Activated CD4-positive, alpha-beta memory T cell treated with anti-CD3 and anti-CD28 coated beads for 36 hours (primary cell): Measurements from ENCODE around the gene C4orf50. TPM values are rescaled to one million over a fixed set of nuclear protein-coding genes. Genes with fewer than 3 reads are reported as not detected.

Source experiments
- CTCF ChIA-PET: fragments of 350-600 bp; sonication (Branson Sonifier 250); formaldehyde crosslinking; loops from one replicate; lab custom pipeline; 2021; ENCODE audit warnings: antibody characterized with exemption, inconsistent platforms; lab: Charles Lee
- POLR2A ChIA-PET: fragments of 350-600 bp; sonication (Branson Sonifier 250); formaldehyde crosslinking; loops from one replicate; lab custom pipeline; 2021; ENCODE audit warnings: antibody characterized with exemption; lab: Charles Lee
- DNase-seq: peaks from one replicate; pipeline ENCODE4 v3.0.0-alpha.2; 2020
- H3K27ac Mint-ChIP-seq: one replicate; pipeline ENCODE4 v1.8.0; 2021; ENCODE audit warnings: mixed read lengths
- H3K27me3 Mint-ChIP-seq: one replicate; pipeline ENCODE4 v1.8.0; 2021; ENCODE audit warnings: mixed read lengths
- H3K36me3 Mint-ChIP-seq: one replicate; pipeline ENCODE4 v1.8.0; 2021; ENCODE audit warnings: mixed read lengths
- H3K4me1 Mint-ChIP-seq: one replicate; pipeline ENCODE4 v1.8.0; 2021; ENCODE audit warnings: low read depth, mixed read lengths
- H3K4me3 Mint-ChIP-seq: one replicate; pipeline ENCODE4 v1.8.0; 2021; ENCODE audit warnings: mild to moderate bottlenecking, mixed read lengths
- H3K9me3 Mint-ChIP-seq: one replicate; pipeline ENCODE4 v1.8.0; 2021; ENCODE audit warnings: mixed read lengths
- intact Hi-C: fragments of 100-400 bp; cut with micrococcal nuclease; formaldehyde crosslinking; loops from one replicate; pipeline ENCODE4 v1.15.1; 2023
- total RNA-seq, 2 experiments: library from RNA; stranded (reverse); gene quantifications; one replicate each; pipeline ENCODE4 v1.2.3, GENCODE V29; 2021

The C4orf50 gene
- total RNA-seq, 2 experiments from 2014 or later = 0.07 to 0.10 TPM

GRCh38 chr4:5943561-5943960, 74.7 kb downstream of the C4orf50 start:
- no peak overlapping the region for H3K4me3 Mint-ChIP-seq
- no peak overlapping the region for H3K27ac Mint-ChIP-seq
- CTCF ChIA-PET = interaction anchor here (0.9 kb wide), 1 partner anchor 55 kb away, joined by 3 read pairs; no protein-coding TSS in a partner anchor
- H3K36me3 Mint-ChIP-seq = no peaks in the 10 kb centered on the region
- peaks cover 3% of the 10 kb centered on the region for H3K27me3 Mint-ChIP-seq
- no peak for DNase-seq
- peaks cover 9% of the 10 kb centered on the region for H3K9me3 Mint-ChIP-seq
- H3K4me1 Mint-ChIP-seq = peaks cover 5% of the 10 kb centered on the region
- POLR2A ChIA-PET = no interaction called here
- intact Hi-C loops = no loop called here

- Mint-ChIP-seq H3K27ac (no peak overlapping the region), H3K27me3 (peaks cover 2% of the 10 kb centered on the region), H3K36me3 (no peaks in the 10 kb centered on the region), H3K9me3 (peaks cover 9% of the 10 kb centered on the region), H3K4me3 (no peak overlapping the region), H3K4me1 (peaks cover 5% of the 10 kb centered on the region)
- intact Hi-C loops = no loop called here
- no peak for DNase-seq
- ChIA-PET CTCF (no interaction called here), POLR2A (no interaction called here)
These were observed 75.3 kb downstream of the C4orf50 start for GRCh38 chr4:5942947-5943346.

GRCh38 chr4:5941601-5942000, 76.6 kb downstream of the C4orf50 start:
- Mint-ChIP-seq H3K9me3 (peaks cover 4% of the 10 kb centered on the region), H3K36me3 (no peaks in the 10 kb centered on the region), H3K4me1 (peaks cover 5% of the 10 kb centered on the region), H3K4me3 (no peak overlapping the region), H3K27me3 (no peaks in the 10 kb centered on the region), H3K27ac (no peak overlapping the region)
- ChIA-PET CTCF (no interaction called here), POLR2A (no interaction called here)
- intact Hi-C loops = no loop called here
- no peak for DNase-seq

GRCh38 chr4:5940470-5941203, 77.6 kb downstream of the C4orf50 start:
- Mint-ChIP-seq H3K9me3 (peaks cover 2% of the 10 kb centered on the region), H3K4me1 (peaks cover 5% of the 10 kb centered on the region), H3K36me3 (no peaks in the 10 kb centered on the region), H3K4me3 (no peak overlapping the region), H3K27me3 (no peaks in the 10 kb centered on the region), H3K27ac (no peak overlapping the region)
- ChIA-PET CTCF (no interaction called here), POLR2A (no interaction called here)
- intact Hi-C loops = no loop called here
- no peak for DNase-seq

- ChIA-PET POLR2A (no interaction called here), CTCF (no interaction called here)
- Mint-ChIP-seq H3K27ac (no peak overlapping the region), H3K27me3 (peaks cover 7% of the 10 kb centered on the region), H3K4me3 (no peak overlapping the region), H3K36me3 (no peaks in the 10 kb centered on the region), H3K9me3 (no peaks in the 10 kb centered on the region), H3K4me1 (no peaks in the 10 kb centered on the region)
- intact Hi-C loops = no loop called here
- DNase-seq = no peak
These were observed 84.0 kb downstream of the C4orf50 start for GRCh38 chr4:5933996-5934831.

GRCh38 chr4:5933116-5933515, 85.1 kb downstream of the C4orf50 start:
- peaks cover 7% of the 10 kb centered on the region for H3K27me3 Mint-ChIP-seq
- CTCF ChIA-PET = interaction anchor here (0.9 kb wide), 1 partner anchor 65 kb away, joined by 4 read pairs; no protein-coding TSS in a partner anchor

GRCh38 chr4:5932035-5932568, 86.1 kb downstream of the C4orf50 start:
- intact Hi-C loops = no loop called here

More at GRCh38 chr4:5933116-5933515, 85.1 kb downstream of the C4orf50 start:
- intact Hi-C loops = no loop called here
- Mint-ChIP-seq H3K36me3 (no peaks in the 10 kb centered on the region), H3K27ac (no peak overlapping the region), H3K4me3 (no peak overlapping the region), H3K4me1 (no peaks in the 10 kb centered on the region), H3K9me3 (no peaks in the 10 kb centered on the region)
- no peak for DNase-seq
- POLR2A ChIA-PET = no interaction called here

GRCh38 chr4:5931526-5931925, 86.7 kb downstream of the C4orf50 start:
- POLR2A ChIA-PET = no interaction called here
- DNase-seq = no peak
- Mint-ChIP-seq H3K9me3 (no peaks in the 10 kb centered on the region), H3K27ac (no peak overlapping the region), H3K27me3 (peaks cover 7% of the 10 kb centered on the region), H3K4me1 (no peaks in the 10 kb centered on the region), H3K4me3 (no peak overlapping the region), H3K36me3 (no peaks in the 10 kb centered on the region)
- CTCF ChIA-PET = no interaction called here
- intact Hi-C loops = no loop called here

More at GRCh38 chr4:5932035-5932568, 86.1 kb downstream of the C4orf50 start:
- Mint-ChIP-seq H3K27ac (no peak overlapping the region), H3K9me3 (no peaks in the 10 kb centered on the region), H3K27me3 (peaks cover 7% of the 10 kb centered on the region), H3K4me1 (no peaks in the 10 kb centered on the region), H3K36me3 (no peaks in the 10 kb centered on the region), H3K4me3 (no peak overlapping the region)
- POLR2A ChIA-PET = no interaction called here
- no peak for DNase-seq
- CTCF ChIA-PET = no interaction called here

GRCh38 chr4:5930876-5931275, 87.4 kb downstream of the C4orf50 start:
- no peak for DNase-seq
- H3K36me3 Mint-ChIP-seq = no peaks in the 10 kb centered on the region
- intact Hi-C loops = no loop called here
- H3K27ac Mint-ChIP-seq = no peak overlapping the region
- peaks cover 7% of the 10 kb centered on the region for H3K27me3 Mint-ChIP-seq
- CTCF ChIA-PET = no interaction called here
- H3K9me3 Mint-ChIP-seq = no peaks in the 10 kb centered on the region
- H3K4me1 Mint-ChIP-seq = no peaks in the 10 kb centered on the region
- H3K4me3 Mint-ChIP-seq = no peak overlapping the region
- POLR2A ChIA-PET = no interaction called here

GRCh38 chr4:5930456-5930855, 87.8 kb downstream of the C4orf50 start:
- H3K27ac Mint-ChIP-seq = no peak overlapping the region
- H3K27me3 Mint-ChIP-seq = peaks cover 7% of the 10 kb centered on the region
- no peak overlapping the region for H3K4me3 Mint-ChIP-seq
- no peaks in the 10 kb centered on the region for H3K9me3 Mint-ChIP-seq
- H3K4me1 Mint-ChIP-seq = no peaks in the 10 kb centered on the region
- H3K36me3 Mint-ChIP-seq = no peaks in the 10 kb centered on the region
- intact Hi-C loops = no loop called here
- no peak for DNase-seq
- ChIA-PET CTCF (no interaction called here), POLR2A (no interaction called here)

GRCh38 chr4:5928844-5929420, 89.3 kb downstream of the C4orf50 start:
- Mint-ChIP-seq H3K9me3 (no peaks in the 10 kb centered on the region), H3K4me1 (no peaks in the 10 kb centered on the region), H3K36me3 (no peaks in the 10 kb centered on the region), H3K27ac (no peak overlapping the region), H3K27me3 (peaks cover 10% of the 10 kb centered on the region), H3K4me3 (no peak overlapping the region)
- intact Hi-C loops = no loop called here
- no peak for DNase-seq
- ChIA-PET CTCF (no interaction called here), POLR2A (no interaction called here)

- no peak for DNase-seq
- Mint-ChIP-seq H3K4me3 (no peak overlapping the region), H3K4me1 (no peaks in the 10 kb centered on the region), H3K9me3 (no peaks in the 10 kb centered on the region), H3K27ac (no peak overlapping the region), H3K27me3 (peaks cover 7% of the 10 kb centered on the region), H3K36me3 (no peaks in the 10 kb centered on the region)
- ChIA-PET POLR2A (no interaction called here), CTCF (interaction anchor here (0.8 kb wide), 1 partner anchor 106 kb away, joined by 3 read pairs; no protein-coding TSS in a partner anchor)
- intact Hi-C loops = no loop called here
These were observed 90.0 kb downstream of the C4orf50 start for GRCh38 chr4:5928274-5928673.
